ENCODE data around the gene SLC35A4. TPM values are rescaled to one million over a fixed set of nuclear protein-coding genes. Genes with fewer than 3 reads are reported as not detected.
"Not testable (repeated sequence)": the region's sequence is repeated elsewhere in the genome, so short reads cannot be mapped to it uniquely, and the experiment has no call there.

Gene SLC35A4
- total RNA-seq, 2 donors from 2014 or later: 89.7 to 121 TPM

DNA sequence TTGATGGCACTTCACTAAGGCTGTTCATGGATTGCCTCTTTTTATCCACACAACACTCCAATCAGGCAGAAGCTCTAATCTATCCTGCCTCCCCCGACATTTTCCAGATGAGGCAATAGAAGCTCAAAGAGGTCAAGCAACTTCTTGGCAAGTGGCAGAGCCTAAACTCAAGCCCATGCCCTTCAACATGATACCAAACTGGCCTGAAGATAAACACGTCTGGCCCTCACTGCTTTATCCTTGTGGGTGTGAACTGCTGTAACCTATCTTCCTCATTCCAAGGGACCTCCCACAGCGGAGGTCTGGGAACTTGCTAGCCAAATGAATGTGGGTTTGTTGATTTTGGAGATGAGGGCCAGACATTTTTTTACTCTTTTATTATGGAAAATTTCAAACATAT lies 9.5 kb downstream of the SLC35A4 start:
- DNase-seq (no peak), ATAC-seq (peak; percentile 44)
- intact Hi-C loops (cut with DNase I, micrococcal nuclease): loop anchor here (10.0 kb wide), 1 partner anchor 61 kb away; the partner anchor contains the start of genes CD14 (in 2 of the 2) and TMCO6 (in 2 of the 2)

DNA sequence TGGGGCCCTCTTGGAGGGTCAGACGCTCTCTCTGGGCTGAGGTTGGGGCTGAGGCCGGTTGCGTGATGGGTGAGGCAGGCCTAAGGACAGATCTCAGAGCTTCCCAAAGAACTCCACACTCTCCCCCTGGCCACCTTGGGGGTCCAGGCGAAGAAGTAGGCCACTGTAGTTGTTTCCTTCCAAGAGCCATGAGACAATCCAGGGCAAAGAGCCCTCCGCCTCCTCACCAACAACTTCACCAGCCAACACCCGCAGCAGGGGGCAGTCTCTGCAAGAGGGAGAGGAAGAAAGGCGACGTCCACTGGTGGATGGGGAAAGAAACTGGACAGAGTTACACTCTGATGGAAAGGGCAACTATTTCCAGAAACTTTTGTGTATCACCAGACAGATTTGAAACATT lies 10.7 kb downstream of the SLC35A4 start:
- peak; percentile 67 to 76 for DNase-seq
- peak; percentile 89 for ATAC-seq
- intact Hi-C loops (cut with DNase I, micrococcal nuclease): loop anchor here (10.0 kb wide), 1 partner anchor 59 kb away; the partner anchor contains the start of genes CD14 (in 2 of the 2) and TMCO6 (in 2 of the 2)

DNA sequence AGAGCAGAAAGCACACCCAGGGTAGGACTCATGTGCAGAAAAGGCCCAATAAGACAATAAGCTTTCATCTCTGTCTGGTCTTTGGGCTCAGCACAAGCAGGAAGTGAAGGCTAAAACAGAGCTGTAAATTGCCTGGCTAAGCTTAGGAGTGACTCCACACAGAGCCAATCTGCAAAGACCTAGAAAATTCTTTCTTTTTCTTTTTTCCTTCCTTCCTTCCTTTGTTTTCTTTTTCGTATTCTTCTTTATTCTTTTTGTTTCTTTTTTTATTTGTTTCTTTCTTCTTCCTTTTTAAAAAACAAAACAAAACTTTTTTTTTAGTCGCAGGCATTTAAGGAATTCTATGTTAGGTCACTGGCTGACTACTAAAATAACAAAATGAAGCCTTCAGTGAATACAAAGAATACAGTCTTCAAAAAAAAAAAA lies 12.2 kb downstream of the SLC35A4 start:
- DNase-seq (no peak), ATAC-seq (peak; percentile 80)
- intact Hi-C loops (cut with DNase I, micrococcal nuclease): loop anchor here (10.0 kb wide), 1 partner anchor 58 kb away; the partner anchor contains the start of genes CD14 (in 2 of the 2) and TMCO6 (in 2 of the 2)

DNA sequence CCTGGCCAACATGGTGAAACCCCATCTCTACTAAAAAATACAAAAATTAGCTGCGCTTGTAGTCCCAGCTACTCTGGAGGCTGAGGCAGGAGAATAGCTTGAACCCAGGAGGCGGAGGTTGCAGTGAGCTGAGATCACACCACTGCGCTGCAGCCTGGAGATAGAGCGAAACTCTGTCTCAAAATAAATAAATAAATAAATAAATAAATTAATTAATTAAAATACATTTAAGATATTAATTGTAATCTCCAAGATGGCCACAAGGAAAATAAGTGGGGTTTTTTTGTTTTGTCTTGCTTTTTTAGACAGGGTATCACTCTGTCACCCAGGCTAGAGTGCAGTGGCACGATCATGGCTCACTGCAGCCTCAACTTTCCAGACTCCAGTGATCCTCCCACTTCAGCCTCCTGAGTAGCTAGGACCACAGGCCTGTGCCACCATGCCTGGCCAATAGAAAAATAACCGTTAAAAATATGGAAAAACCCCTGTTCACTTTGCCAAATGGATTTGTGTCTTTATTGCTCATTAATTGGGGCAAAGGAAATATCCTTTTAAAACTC lies 14.6 kb downstream of the SLC35A4 start:
- intact Hi-C loops (cut with DNase I, micrococcal nuclease): loop anchor here (10.0 kb wide), 1 partner anchor 56 kb away; the partner anchor contains the start of genes CD14 (in 2 of the 2) and TMCO6 (in 2 of the 2)
- ATAC-seq, DNase-seq: not testable (repeated sequence)

DNA sequence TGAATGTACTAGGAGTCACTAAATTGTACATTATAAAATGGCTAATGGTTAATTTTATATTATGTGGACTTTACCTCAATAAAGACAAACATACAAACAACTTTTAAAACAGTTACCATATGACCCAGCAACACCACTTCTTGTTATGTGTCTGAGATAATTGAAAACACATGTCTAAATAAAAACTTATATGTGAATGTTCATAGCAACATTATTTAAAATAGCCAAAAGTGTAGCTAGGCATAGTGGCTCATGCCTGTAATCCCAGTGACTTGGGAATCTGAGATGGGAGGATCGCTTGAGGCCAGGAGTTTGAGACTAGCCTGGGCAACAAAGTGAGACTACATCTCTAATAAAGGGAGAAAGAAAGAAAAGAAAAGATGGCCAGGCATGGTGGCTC lies 22.9 kb downstream of the SLC35A4 start:
- ATAC-seq (peak; percentile 85), DNase-seq (no peak)
- intact Hi-C loops (cut with DNase I, micrococcal nuclease): no loop called here

DNA sequence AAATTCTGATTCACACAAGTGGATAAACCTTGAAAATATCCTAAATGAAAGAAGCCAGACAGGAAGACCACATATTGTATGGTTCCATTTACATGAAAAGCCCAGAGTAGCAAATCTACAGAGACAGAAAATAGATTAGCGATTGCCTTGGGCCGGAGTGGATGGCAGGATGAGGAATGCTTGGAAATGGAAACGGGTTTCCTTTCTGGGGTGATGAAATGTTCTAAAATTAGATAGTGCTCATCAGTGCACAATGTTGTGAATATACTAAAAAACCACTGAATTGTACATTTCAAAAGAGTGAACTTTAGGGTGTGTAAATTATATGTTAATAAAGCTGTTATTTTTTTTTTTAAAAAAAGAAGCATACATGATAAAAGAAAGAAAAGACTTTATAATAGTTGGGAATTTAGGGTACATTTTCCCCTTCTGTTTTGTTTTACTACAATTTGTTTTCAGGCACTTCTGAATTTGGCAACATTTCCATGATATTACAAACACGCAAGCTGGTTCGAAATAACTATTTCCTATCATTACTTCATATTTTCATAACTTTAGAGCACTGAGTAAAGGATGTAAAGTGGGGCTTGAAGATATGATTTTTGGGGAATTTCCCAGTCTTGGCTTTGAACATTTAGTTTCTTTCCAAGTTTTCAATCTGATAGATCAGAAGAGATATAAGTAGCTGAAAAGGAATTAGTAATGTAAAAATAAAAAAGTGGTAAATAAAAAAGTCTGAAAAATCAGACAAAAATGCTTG lies 23.9 kb downstream of the SLC35A4 start:
- intact Hi-C loops (cut with DNase I, micrococcal nuclease): no loop called here
- ATAC-seq (no peak), DNase-seq (no peak)

DNA sequence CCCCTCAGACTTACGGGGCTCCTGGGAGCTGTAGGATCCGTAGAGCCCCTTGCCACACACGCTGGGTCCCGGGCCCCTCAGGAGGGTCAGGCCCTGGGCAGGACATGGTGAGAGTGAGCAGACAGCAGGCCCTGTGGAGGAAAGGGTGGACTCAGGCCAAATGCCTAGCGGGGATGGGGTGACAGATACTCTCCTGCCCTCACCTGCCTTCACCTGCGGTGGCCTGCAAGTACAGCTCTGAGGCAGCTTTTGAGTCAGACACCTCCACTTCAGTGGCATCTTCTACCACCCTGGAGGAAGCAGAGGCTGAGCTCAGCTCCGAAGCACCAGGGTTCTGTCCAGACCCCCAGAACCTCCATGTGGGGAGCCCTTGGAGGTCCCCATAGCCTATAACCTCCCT lies 26.2 kb downstream of the SLC35A4 start:
- intact Hi-C loops (cut with DNase I, micrococcal nuclease): no loop called here
- no peak for DNase-seq
- no peak for ATAC-seq

DNA sequence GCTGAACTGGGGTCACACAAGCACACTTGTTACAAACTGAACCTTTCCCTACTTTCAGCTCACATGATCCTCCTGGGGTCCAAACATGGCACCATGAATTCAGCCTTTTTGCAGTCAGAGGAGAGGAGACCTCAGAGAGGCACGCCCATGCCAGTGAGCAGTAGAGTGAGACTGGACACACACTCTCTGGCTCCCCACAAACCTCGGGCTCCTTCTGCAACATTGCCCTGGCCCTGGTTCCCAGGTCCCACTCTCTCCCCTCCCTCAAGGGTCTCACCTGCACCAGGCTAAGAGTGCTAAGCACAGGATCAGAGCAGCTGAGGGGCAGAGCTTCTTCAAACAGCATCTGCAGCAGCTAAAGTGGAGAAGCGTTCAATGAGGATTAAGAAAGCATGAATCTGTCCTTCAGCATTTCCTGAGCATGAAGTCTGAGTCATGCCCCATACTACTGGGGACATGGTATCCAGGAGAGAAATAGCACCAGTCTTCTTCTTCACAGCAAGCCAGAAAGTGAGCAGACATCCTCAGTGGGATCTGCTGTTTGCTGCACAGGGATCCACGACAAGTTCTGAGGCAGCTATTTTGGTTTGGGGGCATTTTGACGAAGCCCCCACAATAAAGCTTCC lies 27.2 kb downstream of the SLC35A4 start:
- intact Hi-C loops (cut with DNase I, micrococcal nuclease): no loop called here
- ATAC-seq: no peak
- DNase-seq: no peak

DNA sequence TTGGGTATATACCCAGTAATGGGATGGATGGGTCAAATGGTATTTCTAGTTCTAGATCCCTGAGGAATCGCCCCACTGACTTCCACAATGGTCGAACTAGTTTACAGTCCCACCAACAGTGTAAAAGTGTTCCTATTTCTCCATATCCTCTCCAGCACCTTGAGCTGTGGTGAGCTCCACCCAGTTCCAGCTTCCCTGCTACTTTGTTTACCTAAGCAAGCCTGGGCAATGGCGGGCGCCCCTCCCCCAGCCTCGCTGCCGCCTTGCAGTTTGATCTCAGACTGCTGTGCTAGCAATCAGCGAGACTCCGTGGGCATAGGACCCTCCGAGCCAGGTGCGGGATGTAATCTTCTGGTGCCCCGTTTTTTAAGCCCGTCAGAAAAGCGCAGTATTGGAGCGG lies 28.4 kb downstream of the SLC35A4 start:
- ATAC-seq (peak; percentile 64), DNase-seq (peak in 1 of 2 donors; percentile 40)
- intact Hi-C loops (cut with DNase I, micrococcal nuclease): not testable (repeated sequence)

DNA sequence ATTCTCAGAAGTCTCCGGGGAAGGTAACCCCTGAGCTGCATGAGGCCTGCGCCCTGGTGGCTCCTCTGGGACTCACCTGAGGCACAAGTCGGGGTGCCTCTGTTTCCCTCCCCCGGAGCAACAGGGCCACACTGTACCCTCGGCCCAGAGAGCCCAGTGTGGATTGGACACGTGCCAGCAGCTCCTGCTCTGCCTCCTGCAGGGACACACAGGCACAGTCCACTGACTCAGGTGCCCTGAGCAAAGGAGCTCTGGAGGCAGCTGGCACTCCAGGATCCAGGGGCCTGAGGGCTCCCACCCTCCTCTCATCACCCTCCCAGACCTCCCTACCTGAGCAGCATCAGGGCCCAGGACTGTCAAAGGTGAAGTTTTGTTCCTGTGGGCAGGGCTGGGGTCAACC lies 29.5 kb downstream of the SLC35A4 start:
- intact Hi-C loops (cut with DNase I, micrococcal nuclease): no loop called here
- no peak for DNase-seq
- ATAC-seq: no peak

DNA sequence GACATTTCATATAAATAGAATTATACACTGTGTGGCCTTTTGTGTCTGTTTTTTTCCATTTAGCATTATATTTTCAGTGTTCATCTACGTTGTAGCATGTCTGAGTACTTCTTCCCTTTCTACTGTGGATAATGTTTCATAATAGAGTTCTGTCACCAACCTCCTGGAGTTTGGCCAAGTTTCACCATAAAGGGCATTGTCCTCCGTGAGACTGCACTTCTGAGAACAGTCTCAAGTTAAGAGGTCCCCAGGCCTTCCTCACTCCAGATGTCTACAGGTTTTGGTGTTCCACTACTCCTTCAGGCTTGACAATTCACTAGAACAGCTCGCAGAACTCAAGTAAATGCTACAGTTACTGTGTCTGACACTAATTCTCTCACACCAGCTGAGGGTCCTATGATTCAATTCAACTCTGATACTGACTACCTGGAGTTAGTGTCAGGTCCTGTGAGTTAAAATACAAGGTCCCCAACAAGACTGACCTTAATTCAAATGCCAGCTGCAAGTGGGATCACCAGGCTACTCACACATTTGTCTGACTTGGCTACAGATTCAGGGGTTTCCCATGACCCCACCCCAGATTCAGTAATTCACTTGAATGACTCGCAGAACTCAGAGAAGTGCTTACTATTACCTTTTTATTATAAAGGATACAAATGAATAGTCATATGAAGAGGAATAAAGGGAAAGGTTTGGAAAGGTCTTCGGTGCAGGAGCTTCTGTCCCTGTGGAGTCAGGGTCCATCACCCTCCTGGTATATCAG lies 31.1 kb downstream of the SLC35A4 start:
- ATAC-seq (peak; percentile 59), DNase-seq (no peak)
- intact Hi-C loops (cut with DNase I, micrococcal nuclease): no loop called here

DNA sequence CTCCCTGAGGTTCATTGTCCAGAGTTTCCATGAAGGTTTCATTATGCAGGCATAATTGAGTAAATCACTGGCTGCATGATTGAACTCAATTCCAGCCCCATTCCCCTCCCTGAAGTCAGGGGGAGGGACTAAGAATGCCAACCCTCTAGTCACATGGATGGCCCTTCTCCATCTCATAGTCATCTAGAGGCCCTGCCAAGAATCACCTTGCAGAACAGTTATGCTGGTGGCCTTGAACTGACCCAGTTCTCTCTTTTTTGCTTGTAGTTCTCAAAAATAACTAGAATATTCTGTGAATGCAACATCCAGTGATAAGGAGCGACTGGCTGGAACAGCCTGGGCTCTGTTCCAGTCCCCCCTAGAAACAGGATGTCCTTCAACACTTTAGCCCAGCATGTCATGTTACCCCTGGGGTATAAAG lies 31.7 kb downstream of the SLC35A4 start:
- ATAC-seq: peak; percentile 40
- intact Hi-C loops (cut with DNase I, micrococcal nuclease): no loop called here
- no peak for DNase-seq

DNA sequence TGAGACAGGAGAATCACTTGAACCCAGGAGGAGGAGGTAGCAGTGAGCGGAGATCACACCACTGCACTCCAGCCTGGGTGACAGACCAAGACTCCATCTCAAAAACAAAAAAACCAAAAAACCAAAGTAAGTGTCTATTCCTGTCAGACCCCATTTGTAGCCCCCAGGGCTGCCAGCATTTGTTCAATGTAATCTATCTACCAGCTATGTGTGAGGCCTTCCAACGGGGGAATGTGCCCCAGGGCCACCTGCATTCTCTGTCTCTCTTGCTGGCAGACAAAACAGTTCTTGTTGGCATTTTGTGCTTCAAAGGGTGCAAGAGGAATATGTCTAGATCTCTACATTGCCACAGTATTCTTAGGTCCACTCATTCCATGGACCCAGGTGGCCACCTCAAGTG lies 34.2 kb downstream of the SLC35A4 start:
- DNase-seq (no peak), ATAC-seq (no peak)
- intact Hi-C loops (cut with DNase I, micrococcal nuclease): no loop called here

DNA sequence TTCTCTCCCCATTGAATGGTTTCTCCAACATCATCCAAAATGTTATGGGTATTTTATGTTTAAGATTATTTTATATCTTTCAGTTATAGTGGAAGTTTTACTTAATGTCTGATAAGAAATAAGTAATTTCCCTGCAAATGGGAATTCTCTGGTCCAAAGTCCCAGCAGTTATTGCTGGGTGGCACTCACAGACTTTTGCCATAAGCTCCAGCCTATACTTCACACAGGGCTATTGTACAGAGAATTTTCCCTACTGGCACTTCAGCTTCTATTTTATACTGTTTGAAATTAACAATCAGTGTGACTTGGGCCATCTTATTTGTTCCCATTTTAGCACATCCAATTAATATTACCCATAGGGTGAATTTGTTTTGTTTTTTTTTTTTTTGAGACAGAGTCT lies 35.5 kb downstream of the SLC35A4 start:
- DNase-seq (no peak), ATAC-seq (peak; percentile 83)
- intact Hi-C loops (cut with DNase I, micrococcal nuclease): no loop called here

DNA sequence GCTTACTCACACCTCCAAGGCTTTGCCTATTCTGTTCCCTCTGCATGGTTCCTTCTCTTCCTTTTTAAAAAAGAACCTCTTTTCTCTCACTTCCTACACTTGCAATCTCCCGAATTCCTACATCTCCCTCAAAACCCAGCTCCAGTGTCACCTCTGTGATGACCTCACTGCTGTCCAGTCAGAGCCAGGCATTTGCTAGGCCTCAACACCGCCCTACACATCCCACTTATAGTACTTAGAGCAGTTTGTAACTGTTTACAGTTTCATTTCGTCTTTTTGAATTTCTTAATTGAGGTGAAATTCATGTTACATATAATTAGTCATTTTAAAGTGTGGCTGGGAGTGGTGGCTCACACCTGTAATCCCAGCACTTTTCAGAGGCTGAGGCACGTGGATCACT lies 37.5 kb downstream of the SLC35A4 start:
- intact Hi-C loops (cut with DNase I, micrococcal nuclease): no loop called here
- DNase-seq: no peak
- ATAC-seq: no peak

DNA sequence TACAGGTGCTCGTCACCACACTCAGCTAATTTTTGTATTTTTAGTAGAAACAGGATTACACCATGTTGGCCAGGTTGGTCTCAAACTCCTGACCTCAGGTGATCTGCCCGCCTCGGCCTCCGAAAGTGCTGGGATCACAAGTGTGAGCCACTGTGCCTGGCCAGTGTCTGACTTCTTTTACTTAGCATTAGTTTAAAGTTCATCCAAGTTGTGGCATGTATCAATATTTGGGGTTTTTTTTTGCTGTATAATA lies 38.7 kb downstream of the SLC35A4 start:
- intact Hi-C loops (cut with DNase I, micrococcal nuclease); ATAC-seq; DNase-seq: not testable (repeated sequence)

DNA sequence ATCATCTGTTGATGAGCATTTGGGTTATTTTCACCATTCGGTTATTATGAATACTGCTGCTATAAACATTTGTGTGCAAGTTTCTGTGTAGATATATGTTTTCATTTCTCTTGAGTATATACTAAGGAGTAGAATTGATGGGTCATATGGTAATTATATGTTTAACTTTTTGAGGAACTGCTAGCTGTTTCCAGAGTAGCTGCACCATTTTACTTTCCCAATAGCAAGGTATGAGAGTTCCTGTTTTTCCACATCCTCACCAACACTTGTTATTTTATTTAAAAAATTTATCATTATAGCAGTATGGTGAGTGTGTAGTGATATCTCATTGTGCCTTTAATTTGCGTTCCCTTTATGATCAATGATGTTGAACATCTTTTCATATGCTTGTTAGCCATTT lies 39.1 kb downstream of the SLC35A4 start:
- DNase-seq (no peak), ATAC-seq (no peak)
- intact Hi-C loops (cut with DNase I, micrococcal nuclease): no loop called here

DNA sequence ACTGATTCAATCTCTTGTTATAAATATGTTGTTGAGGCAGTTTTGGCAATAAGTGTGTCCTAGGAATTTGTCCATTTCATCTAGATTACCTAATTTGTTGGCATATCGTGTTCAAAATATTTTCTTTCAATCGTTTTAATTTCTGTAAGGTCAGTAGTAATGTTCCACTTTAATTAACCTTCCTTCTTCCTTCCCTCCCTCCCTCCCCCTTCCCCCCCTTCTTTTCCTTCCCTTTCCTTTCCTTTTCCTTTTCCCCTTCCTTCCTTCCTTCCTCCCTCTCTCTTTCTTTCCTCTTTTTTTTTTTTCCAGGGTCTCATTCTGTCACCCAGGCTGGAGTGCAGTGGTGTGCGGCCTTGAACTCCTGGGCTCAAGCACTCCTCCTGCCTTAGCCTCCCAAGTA lies 41.3 kb downstream of the SLC35A4 start:
- intact Hi-C loops (cut with DNase I, micrococcal nuclease): no loop called here
- DNase-seq: no peak
- no peak for ATAC-seq

DNA sequence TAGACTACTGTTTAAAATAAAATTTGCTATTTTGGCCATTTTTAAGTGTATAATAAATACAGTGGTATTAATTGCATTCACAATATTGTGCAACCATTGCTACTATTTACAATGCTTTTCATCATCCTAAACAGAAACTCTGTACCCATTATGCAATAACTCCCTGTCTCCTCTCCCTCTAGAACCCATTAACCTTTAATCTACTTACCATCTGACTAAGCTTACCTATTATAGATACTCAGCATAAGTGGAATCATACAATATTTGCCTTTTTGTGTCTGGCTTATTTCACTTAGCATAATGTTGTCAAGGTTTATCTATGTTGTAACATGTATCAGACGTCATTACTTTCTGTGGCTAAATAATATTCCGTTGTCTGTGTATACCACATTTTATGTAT lies 42.4 kb downstream of the SLC35A4 start:
- no peak for DNase-seq
- no peak for ATAC-seq

More for the DNA sequence above, 42.4 kb downstream of the SLC35A4 start:
- intact Hi-C loops (cut with DNase I, micrococcal nuclease): no loop called here
